Endothelial cell of umbilical vein (primary cell): Measurements from ENCODE around the gene MBOAT2. TPM values are rescaled to one million over a fixed set of nuclear protein-coding genes. Genes with fewer than 3 reads are reported as not detected.

Experiments used
- BruUV-seq: library from RNA; stranded (reverse); fragments of 400-500 nt; replicated peaks from 2 replicates; lab custom pipeline; 2021; lab: Mats Ljungman, UMichigan
- CTCF ChIA-PET: fragments of 300-600, 350-600 bp; sonication (Branson Sonifier 250); formaldehyde crosslinking; loops from one replicate; lab custom pipeline; 2021; ENCODE audit warnings: antibody characterized with exemption, inconsistent platforms; lab: Charles Lee
- POLR2A ChIA-PET: fragments of 300-600, 350-600 bp; sonication (Branson Sonifier 250); formaldehyde crosslinking; loops from one replicate; lab custom pipeline; 2021; ENCODE audit warnings: antibody characterized with exemption, inconsistent platforms; lab: Charles Lee
- DNase-seq: peaks from one replicate; pipeline ENCODE4 v3.0.0-alpha.2; 2011; ENCODE audit warnings: low read depth, low spot score
- FAIRE-seq: peaks from 2 replicates; lab custom pipeline; 2011; peaks lifted over from hg19 to GRCh38; lab: Jason Lieb, UNC
- H2AFZ ChIP-seq: 2 replicates; pipeline ENCODE4 v1.6.0; 2012; ENCODE audit warnings: low read depth, low read length, control low read depth, inconsistent platforms
- H3K27ac ChIP-seq: 2 replicates; pipeline ENCODE4 v1.5.1; 2011; ENCODE audit warnings: low read depth, mild to moderate bottlenecking, control low read depth, low read length, moderate library complexity; ENCODE audit not compliant: insufficient read depth
- H3K27me3 ChIP-seq, 2 experiments: 2 replicates each; pipeline versions ENCODE4 v1.6.0 to v1.6.1; 2011; ENCODE audit warnings: low read length in 2 of 2, mixed read lengths in 1 of 2; ENCODE audit not compliant: control insufficient read depth in 2 of 2, insufficient read depth in 2 of 2
- H3K36me3 ChIP-seq, 2 experiments: 2 replicates in 1 of 2; 3 replicates in 1 of 2; pipeline ENCODE4 v1.5.1; 2011; ENCODE audit warnings: low read length in 2 of 2, mild to moderate bottlenecking in 1 of 2, moderate library complexity in 1 of 2; ENCODE audit not compliant: control insufficient read depth in 2 of 2, insufficient read depth in 2 of 2; ENCODE audit errors: extremely low read depth in 1 of 2
- H3K4me1 ChIP-seq: 3 replicates; pipeline ENCODE4 v1.5.1; 2011; ENCODE audit warnings: mild to moderate bottlenecking, low read length; ENCODE audit not compliant: control insufficient read depth, insufficient read depth; ENCODE audit errors: extremely low read depth
- H3K4me2 ChIP-seq: 2 replicates; pipeline ENCODE4 v1.6.1; 2011; ENCODE audit warnings: low read length, control low read depth, mixed read lengths; ENCODE audit not compliant: insufficient read depth
- H3K4me3 ChIP-seq, 3 experiments: fragments of 200-600 bp in 1 of 3; sonication (generic), shearing (Covaris generic) in 1 of 3; replicated peaks in 1 of 3; 2 replicates each; pipeline ENCODE4 v1.5.1; 2011 to 2016; ENCODE audit warnings: control low read depth in 3 of 3, low read length in 3 of 3, mild to moderate bottlenecking in 2 of 3, inconsistent platforms in 1 of 3, low read depth in 1 of 3, moderate library complexity in 1 of 3; ENCODE audit not compliant: insufficient read depth in 1 of 3
- H3K79me2 ChIP-seq: 2 replicates; pipeline ENCODE4 v1.6.0; 2012; ENCODE audit warnings: low read length, inconsistent platforms; ENCODE audit not compliant: control insufficient read depth, insufficient read depth
- H3K9ac ChIP-seq: replicated peaks from 2 replicates; pipeline ENCODE3; 2011; ENCODE audit warnings: low read length, control low read depth; ENCODE audit not compliant: insufficient read depth; ENCODE audit errors: extremely low read depth
- H3K9me1 ChIP-seq: replicated peaks from 3 replicates; pipeline ENCODE4 v1.6.0; 2011; ENCODE audit warnings: mild to moderate bottlenecking, low read length; ENCODE audit not compliant: control insufficient read depth, insufficient read depth; ENCODE audit errors: extremely low read depth
- H3K9me3 ChIP-seq: replicated peaks from 2 replicates; pipeline ENCODE4 v1.5.1; 2012; ENCODE audit warnings: low read length, inconsistent platforms; ENCODE audit not compliant: control insufficient read depth, insufficient read depth
- H4K20me1 ChIP-seq: replicated peaks from 2 replicates; pipeline ENCODE3; 2011; ENCODE audit warnings: mild to moderate bottlenecking, low read length; ENCODE audit not compliant: control insufficient read depth, insufficient read depth; ENCODE audit errors: extremely low read depth
- EZH2 ChIP-seq: IDR thresholded peaks from 2 replicates; pipeline ENCODE4 v1.6.1; 2012; ENCODE audit warnings: borderline replicate concordance, low read depth, mild to moderate bottlenecking, moderate library complexity, low read length, inconsistent platforms; ENCODE audit not compliant: severe bottlenecking
- FOS ChIP-seq: IDR thresholded peaks from 2 replicates; pipeline ENCODE4 v1.6.1; 2011; ENCODE audit warnings: mild to moderate bottlenecking, low read length, moderate library complexity, borderline replicate concordance; ENCODE audit not compliant: insufficient read depth
- GATA2 ChIP-seq: IDR thresholded peaks from 2 replicates; pipeline ENCODE4 v1.7.0; 2011; ENCODE audit warnings: low read depth, mild to moderate bottlenecking, moderate library complexity, mixed read lengths, low read length; ENCODE audit not compliant: insufficient read length, insufficient read depth
- JUN ChIP-seq: IDR thresholded peaks from 2 replicates; pipeline ENCODE4 v1.6.1; 2011; ENCODE audit warnings: borderline replicate concordance, low read depth; ENCODE audit not compliant: insufficient read length, insufficient read depth
- MYC ChIP-seq: IDR thresholded peaks from one replicate; pipeline ENCODE4 v1.6.1; 2011; ENCODE audit warnings: mild to moderate bottlenecking, low read depth, low read length
- POLR2A ChIP-seq: IDR thresholded peaks from 2 replicates; pipeline ENCODE4 v1.6.1; 2012; ENCODE audit warnings: low read depth, mild to moderate bottlenecking, control low read depth, low read length
- POLR2AphosphoS5 ChIP-seq: IDR thresholded peaks from 2 replicates; pipeline ENCODE4 v1.6.1; 2012; ENCODE audit warnings: low read depth, mild to moderate bottlenecking, control low read depth, low read length, moderate library complexity; ENCODE audit not compliant: insufficient read depth
- dilution Hi-C: fragments of 300-500 bp; cut with MboI; formaldehyde crosslinking; loops from one replicate; pipeline ENCODE4 v1.15.0; 2019; ENCODE audit warnings: low sequenced_read_pairs; ENCODE audit not compliant: extremely low pct_ligation_motif_present
- intact Hi-C: fragments of 100-400 bp; cut with micrococcal nuclease; formaldehyde crosslinking; loops from one replicate; pipeline ENCODE4 v1.10.0; 2022
- polyA plus RNA-seq, 4 experiments: library from polyadenylated mRNA; depleted of rRNA in 3 of 4; stranded (reverse) in 3 of 4; unstranded in 1 of 4; fragments of >200 nt; gene quantifications; 2 replicates each; pipeline versions ENCODE4 v1.2.1 to v1.2.3, GENCODE V29; 2011 to 2012; ENCODE audit warnings: missing spikeins in 1 of 4
- total RNA-seq: library from RNA; stranded (reverse); gene quantifications from 2 replicates; pipeline ENCODE4 v1.2.3, GENCODE V29; 2021
- TF ChIP-seq, protein P1 (sequence below), 2 donors: IDR thresholded peaks; 1 replicate in 1 of 2; 2 replicates in 1 of 2; pipeline ENCODE4 v1.5.1; 2011; ENCODE audit warnings: low read length in 2 of 2, mild to moderate bottlenecking in 2 of 2, moderate library complexity in 2 of 2, control low read depth in 1 of 2, inconsistent platforms in 1 of 2, low read depth in 1 of 2; ENCODE audit not compliant: insufficient read depth in 1 of 2; ENCODE audit errors: extremely low read depth in 1 of 2
- TF ChIP-seq, protein P2 (sequence below): IDR thresholded peaks from 2 replicates; pipeline ENCODE4 v1.6.1; 2011; ENCODE audit not compliant: insufficient read depth, insufficient read length

Gene MBOAT2
- total and polyA plus RNA-seq, 2 donors (not counting 3 experiments of a cell fraction or from before 2014, with no cell fraction given): 10.9 to 22.1 TPM

DNA sequence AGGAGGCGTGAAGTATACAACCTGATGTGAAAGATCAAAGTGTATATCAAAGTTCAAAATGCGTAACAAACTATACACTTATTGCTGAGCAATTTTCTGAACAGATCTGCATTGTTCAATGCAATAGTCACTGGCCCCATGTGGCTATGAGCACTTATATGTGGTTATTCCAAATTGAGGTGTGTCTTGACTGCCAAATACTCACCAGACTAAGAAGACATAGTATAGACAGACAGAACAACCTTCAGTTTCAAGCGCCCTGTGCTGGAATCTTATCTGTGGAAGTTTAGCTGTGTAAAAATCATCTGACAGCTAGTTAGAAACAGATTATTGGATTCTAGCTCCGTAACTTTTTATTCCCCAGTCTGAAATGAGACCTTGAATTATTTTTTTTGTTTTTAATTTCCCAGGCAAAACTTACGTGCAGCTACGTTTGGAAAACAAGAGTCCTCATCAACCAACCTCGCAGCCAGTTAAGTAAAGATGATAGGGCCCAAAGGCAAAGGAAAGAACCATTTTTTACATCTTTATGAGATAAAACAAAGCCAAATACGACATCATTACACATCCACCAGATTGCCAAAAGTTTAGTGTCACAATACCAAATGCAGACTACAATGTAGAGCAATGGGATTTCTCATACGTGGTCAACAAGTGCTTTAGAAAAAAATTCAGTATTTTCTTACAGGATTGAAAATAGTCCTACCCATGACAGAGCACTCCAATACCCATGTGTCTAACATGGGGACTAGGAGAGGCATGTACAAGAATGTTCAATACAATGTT lies 37.2 kb downstream of the MBOAT2 start:
- FAIRE-seq: peak; percentile 60

DNA sequence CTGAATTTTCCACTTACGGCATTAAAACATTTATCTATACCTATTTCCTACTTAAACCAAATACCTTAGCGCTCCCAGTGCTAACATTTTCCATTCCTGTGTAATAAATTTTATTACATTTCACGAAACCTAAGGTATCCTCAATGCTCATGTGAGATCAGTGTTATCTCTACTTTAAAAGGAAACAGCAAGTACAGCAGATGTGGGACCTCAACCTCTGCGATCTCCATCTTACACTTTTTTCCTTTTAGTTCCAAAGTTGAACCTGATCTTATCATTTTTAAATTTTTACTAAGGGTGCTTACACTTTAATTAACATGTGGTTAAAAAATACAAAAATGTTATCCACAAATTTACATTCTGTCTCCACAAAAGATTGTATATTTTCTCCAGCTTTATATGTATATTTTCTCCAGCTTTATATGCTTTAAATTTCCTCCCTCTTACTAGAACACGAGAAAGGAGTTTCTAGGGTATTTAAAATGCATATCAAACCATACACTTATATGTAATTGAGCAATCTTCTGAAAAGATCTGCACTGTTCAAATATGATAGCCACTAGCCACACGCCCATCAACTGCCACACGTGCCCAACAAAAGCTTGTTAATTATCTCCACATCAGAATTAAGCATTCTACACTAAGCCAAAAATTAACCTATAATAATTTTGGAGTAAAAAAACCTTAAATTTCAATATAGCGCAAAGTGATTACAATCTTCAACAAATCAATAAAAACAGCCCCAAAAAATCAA lies 38.1 kb downstream of the MBOAT2 start:
- Histone ChIP-seq H3K27ac (no peak overlapping the region), H3K9me3 (no peaks in the 10 kb centered on the region), H3K79me2 (no peaks in the 10 kb centered on the region), H3K4me2 (no peak overlapping the region), H2AFZ (no peak overlapping the region), H3K4me3 (no peak overlapping the region), H3K4me1 (no peaks in the 10 kb centered on the region), H4K20me1 (no peaks in the 10 kb centered on the region), H3K27me3 (no peaks in the 10 kb centered on the region), H3K36me3 (no peaks in the 10 kb centered on the region), H3K9me1 (no peaks in the 10 kb centered on the region), H3K9ac (no peak overlapping the region)
- ChIA-PET CTCF (interaction anchor here (0.8 to 1.2 kb wide), 2 partner anchors 12 to 13 kb away, joined by 3 to 4 read pairs; no protein-coding TSS in a partner anchor), POLR2A (interaction anchor here (1.0 kb wide), 1 partner anchor 30 kb away, joined by 3 read pairs; no protein-coding TSS in a partner anchor)
- TF ChIP-seq JUN: no peak
- no peak for TF ChIP-seq GATA2
- TF ChIP-seq MYC: no peak
- TF ChIP-seq FOS: no peak
- TF ChIP-seq, protein P1, sequence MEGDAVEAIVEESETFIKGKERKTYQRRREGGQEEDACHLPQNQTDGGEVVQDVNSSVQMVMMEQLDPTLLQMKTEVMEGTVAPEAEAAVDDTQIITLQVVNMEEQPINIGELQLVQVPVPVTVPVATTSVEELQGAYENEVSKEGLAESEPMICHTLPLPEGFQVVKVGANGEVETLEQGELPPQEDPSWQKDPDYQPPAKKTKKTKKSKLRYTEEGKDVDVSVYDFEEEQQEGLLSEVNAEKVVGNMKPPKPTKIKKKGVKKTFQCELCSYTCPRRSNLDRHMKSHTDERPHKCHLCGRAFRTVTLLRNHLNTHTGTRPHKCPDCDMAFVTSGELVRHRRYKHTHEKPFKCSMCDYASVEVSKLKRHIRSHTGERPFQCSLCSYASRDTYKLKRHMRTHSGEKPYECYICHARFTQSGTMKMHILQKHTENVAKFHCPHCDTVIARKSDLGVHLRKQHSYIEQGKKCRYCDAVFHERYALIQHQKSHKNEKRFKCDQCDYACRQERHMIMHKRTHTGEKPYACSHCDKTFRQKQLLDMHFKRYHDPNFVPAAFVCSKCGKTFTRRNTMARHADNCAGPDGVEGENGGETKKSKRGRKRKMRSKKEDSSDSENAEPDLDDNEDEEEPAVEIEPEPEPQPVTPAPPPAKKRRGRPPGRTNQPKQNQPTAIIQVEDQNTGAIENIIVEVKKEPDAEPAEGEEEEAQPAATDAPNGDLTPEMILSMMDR (IDR thresholded peaks at IDR 0.05; ENCODE audit: extremely low read depth in 1 of 2, insufficient read depth in 1 of 2, low read depth in 1 of 2, low read length in 2 of 2): no peak
- TF ChIP-seq, protein P2, sequence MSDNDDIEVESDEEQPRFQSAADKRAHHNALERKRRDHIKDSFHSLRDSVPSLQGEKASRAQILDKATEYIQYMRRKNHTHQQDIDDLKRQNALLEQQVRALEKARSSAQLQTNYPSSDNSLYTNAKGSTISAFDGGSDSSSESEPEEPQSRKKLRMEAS: no peak
- no peak for TF ChIP-seq POLR2A
- no peak for TF ChIP-seq EZH2
- DNase-seq (no peak), FAIRE-seq (peak; percentile 15)
- intact Hi-C loops: no loop called here
- dilution Hi-C loops: no loop called here
- no TSS peak for BruUV-seq

More for the DNA sequence above, 37.2 kb downstream of the MBOAT2 start:
- Histone ChIP-seq H3K79me2 (no peaks in the 10 kb centered on the region), H3K4me3 (no peak overlapping the region), H3K4me2 (no peak overlapping the region), H3K27ac (no peak overlapping the region), H3K9me1 (no peaks in the 10 kb centered on the region), H3K36me3 (no peaks in the 10 kb centered on the region), H3K4me1 (no peaks in the 10 kb centered on the region), H3K9me3 (no peaks in the 10 kb centered on the region), H2AFZ (no peak overlapping the region), H3K27me3 (no peaks in the 10 kb centered on the region), H3K9ac (no peak overlapping the region), H4K20me1 (no peaks in the 10 kb centered on the region)
- dilution Hi-C loops: no loop called here
- TF ChIP-seq POLR2AphosphoS5 (no peak), POLR2A (no peak), GATA2 (no peak), FOS (no peak), EZH2 (no peak)
- BruUV-seq: no TSS peak
- intact Hi-C loops: no loop called here
- ChIA-PET CTCF (no interaction called here), POLR2A (no interaction called here)
- no peak for DNase-seq
